Gastrocnemius medialis (tissue), 4 donors: ENCODE results near the gene GMNC. TPM values are rescaled to one million over a fixed set of nuclear protein-coding genes. Genes with fewer than 3 reads are reported as not detected.

Source experiments
- ATAC-seq, 2 donors: fragments of 150-250 bp; one replicate each; pipeline ENCODE4 v1.9.1; 2016
- DNase-seq, 2 donors: peaks; one replicate each; pipeline ENCODE4 v3.0.0-alpha.2; 2019
- H3K27ac ChIP-seq, 4 donors: fragments of 200-600 bp; sonication (generic); 1 replicate in 1 of 4; 2 replicates in 3 of 4; pipeline ENCODE4 v1.5.1; 2016 to 2018; ENCODE audit warnings: mild to moderate bottlenecking in 2 of 4, moderate library complexity in 1 of 4
- H3K27me3 ChIP-seq, 3 donors: fragments of 200-600 bp; sonication (generic) in 2 of 3; 1 replicate in 1 of 3; 2 replicates in 2 of 3; pipeline versions ENCODE4 v1.5.1 to v1.6.0; 2016 to 2019; ENCODE audit warnings: mild to moderate bottlenecking in 1 of 3, moderate library complexity in 1 of 3
- H3K36me3 ChIP-seq, 2 donors: fragments of 200-600 bp; sonication (generic) in 1 of 2; one replicate each; pipeline ENCODE4 v1.5.1; 2017 to 2018
- H3K4me1 ChIP-seq, 2 donors: fragments of 200-600 bp; sonication (generic) in 1 of 2; one replicate each; pipeline ENCODE4 v1.5.1; 2016 to 2017; ENCODE audit warnings: mild to moderate bottlenecking in 2 of 2
- H3K4me3 ChIP-seq, 4 donors: fragments of 200-600 bp; sonication (generic) in 3 of 4; 1 replicate in 1 of 4; 2 replicates in 3 of 4; pipeline ENCODE4 v1.5.1; 2016 to 2019; ENCODE audit warnings: mild to moderate bottlenecking in 2 of 4
- H3K9me3 ChIP-seq, 3 donors: fragments of 200-600 bp; sonication (generic) in 2 of 3; 1 replicate in 1 of 3; 2 replicates in 2 of 3; pipeline ENCODE4 v1.5.1; 2016 to 2019
- CTCF ChIP-seq, 5 experiments: fragments of 450-650 bp in 3 of 5; fragments of 200-600 bp in 2 of 5; sonication (generic) in 2 of 5; IDR thresholded peaks in 4 of 5; conservative IDR thresholded peaks in 1 of 5; 1 replicate in 4 of 5; 2 replicates in 1 of 5; pipeline ENCODE4 v1.5.1; 2016 to 2019; ENCODE audit warnings: antibody characterized with exemption in 5 of 5, mild to moderate bottlenecking in 3 of 5, moderate library complexity in 3 of 5
- POLR2A ChIP-seq, 2 donors: fragments of 450-650 bp; IDR thresholded peaks; one replicate each; pipeline ENCODE4 v1.6.1; 2017; ENCODE audit warnings: antibody characterized with exemption in 2 of 2, mild to moderate bottlenecking in 2 of 2, moderate library complexity in 2 of 2
- in situ Hi-C, 4 donors: fragments of 200-750 bp; cut with MboI; loops; one replicate each; pipeline versions ENCODE4 v1.15.0 to v1.8.0; 2017; ENCODE audit warnings: low sequenced_read_pairs in 4 of 4
- intact Hi-C: fragments of 100-400 bp; cut with DNase I; formaldehyde crosslinking; loops from one replicate; pipeline ENCODE4 v1.15.1; 2023; ENCODE audit warnings: low total_unique reads
- total RNA-seq, 4 donors: library from RNA; depleted of rRNA; stranded (reverse); fragments of >200 nt; gene quantifications; one replicate each; pipeline versions ENCODE4 v1.1.0 to v1.2.3, GENCODE V29; 2016

Gene GMNC
- not detected for total RNA-seq

- no peaks in the 10 kb centered on the region for H3K9me3 ChIP-seq
- in situ Hi-C loops (no loop called here), intact Hi-C loops (loop anchor here (1.0 kb wide), 1 partner anchor 50 kb away; no protein-coding TSS in a partner anchor)
- no peaks in the 10 kb centered on the region for H3K4me1 ChIP-seq
- H3K27ac ChIP-seq: peak within 1 kb of the TSS; percentile 67 to 87 (median 81)
- H3K4me3 ChIP-seq: peak within 1 kb of the TSS; percentile 55 to 73 (median 64)
- DNase-seq (peak; percentile 78 to 82), ATAC-seq (peak; percentile 98)
- H3K36me3 ChIP-seq: no peaks in the 10 kb centered on the region
- TF ChIP-seq CTCF (IDR thresholded peaks at IDR 0.05 in 4 of 5, conservative IDR thresholded peaks at IDR 0.05 in 1 of 5) (no peak), POLR2A (IDR thresholded peaks at IDR 0.05) (peak; percentile 68 to 82)
- no peaks in the 10 kb centered on the region for H3K27me3 ChIP-seq
Measured at GRCh38 chr3:190862209-190863118, at the start of gene GMNC. Gene GMNC (minus strand): TSS chr3:190862694. CDS start chr3:190862615, 79 bp downstream.

- DNase-seq (no peak), ATAC-seq (no peak)
- Histone ChIP-seq H3K4me1 (no peaks in the 10 kb centered on the region), H3K36me3 (no peaks in the 10 kb centered on the region), H3K27ac (no peak overlapping the region), H3K4me3 (no peak overlapping the region), H3K9me3 (no peaks in the 10 kb centered on the region), H3K27me3 (no peaks in the 10 kb centered on the region)
- in situ Hi-C loops (no loop called here), intact Hi-C loops (no loop called here)
- TF ChIP-seq CTCF (IDR thresholded peaks at IDR 0.05 in 4 of 5, conservative IDR thresholded peaks at IDR 0.05 in 1 of 5) (no peak), POLR2A (IDR thresholded peaks at IDR 0.05) (no peak)
Measured at GRCh38 chr3:190911382-190911781, 48.9 kb upstream of the GMNC start.

GRCh38 chr3:190909908-190910307, 47.4 kb upstream of the GMNC start:
- no peak overlapping the region for H3K4me3 ChIP-seq
- TF ChIP-seq CTCF (IDR thresholded peaks at IDR 0.05 in 4 of 5, conservative IDR thresholded peaks at IDR 0.05 in 1 of 5) (no peak), POLR2A (IDR thresholded peaks at IDR 0.05) (no peak)
- DNase-seq: no peak
- intact Hi-C loops (no loop called here), in situ Hi-C loops (no loop called here)
- no peak overlapping the region for H3K27ac ChIP-seq
- no peaks in the 10 kb centered on the region for H3K9me3 ChIP-seq
- ATAC-seq: no peak
- no peaks in the 10 kb centered on the region for H3K4me1 ChIP-seq
- no peaks in the 10 kb centered on the region for H3K27me3 ChIP-seq
- no peaks in the 10 kb centered on the region for H3K36me3 ChIP-seq

GRCh38 chr3:190903156-190903555, 40.7 kb upstream of the GMNC start:
- TF ChIP-seq POLR2A (IDR thresholded peaks at IDR 0.05) (no peak), CTCF (IDR thresholded peaks at IDR 0.05 in 4 of 5, conservative IDR thresholded peaks at IDR 0.05 in 1 of 5) (no peak)
- intact Hi-C loops (no loop called here), in situ Hi-C loops (no loop called here)
- no peaks in the 10 kb centered on the region for H3K27me3 ChIP-seq
- H3K27ac ChIP-seq: no peak overlapping the region
- no peaks in the 10 kb centered on the region for H3K36me3 ChIP-seq
- H3K4me1 ChIP-seq: no peaks in the 10 kb centered on the region
- no peaks in the 10 kb centered on the region for H3K9me3 ChIP-seq
- H3K4me3 ChIP-seq: no peak overlapping the region
- no peak for DNase-seq
- no peak for ATAC-seq
